T-helper 22 cell (primary cell): ENCODE data around the gene CDC42SE1.
"Not testable (repeated sequence)": the region's sequence is repeated elsewhere in the genome, so short reads cannot be mapped to it uniquely, and the experiment has no call there.

Experiments
- DNase-seq: peaks from one replicate; pipeline ENCODE4 v3.0.0-alpha.2; 2020; ENCODE audit warnings: low read depth

CDC42SE1 gene

GRCh38 chr1:151059109-151060006 lies at the start of gene CDC42SE1:
Gene CDC42SE1 (minus strand): TSS chr1:151059622. CDS start chr1:151055730, 3,892 bp downstream.
- peak; percentile 72 for DNase-seq

- no peak for DNase-seq
Observed at GRCh38 chr1:151108331-151108730, 48.9 kb upstream of the CDC42SE1 start.

GRCh38 chr1:151106894-151107293 lies 47.5 kb upstream of the CDC42SE1 start:
- no peak for DNase-seq

- DNase-seq = no peak
Observed at GRCh38 chr1:151104630-151105029, 45.2 kb upstream of the CDC42SE1 start.

GRCh38 chr1:151098126-151098525 lies 38.7 kb upstream of the CDC42SE1 start:
- no peak for DNase-seq

GRCh38 chr1:151097426-151097825 lies 38.0 kb upstream of the CDC42SE1 start:
- not testable (repeated sequence) for DNase-seq

GRCh38 chr1:151085953-151086559 lies 26.6 kb upstream of the CDC42SE1 start:
- no peak for DNase-seq

- no peak for DNase-seq
Observed at GRCh38 chr1:151072224-151072623, 12.8 kb upstream of the CDC42SE1 start.

- peak; percentile 79 for DNase-seq
Observed at GRCh38 chr1:151070474-151071276, 11.3 kb upstream of the CDC42SE1 start, which contains the start of gene GABPB2. Gene GABPB2 (plus strand): TSS chr1:151070761. CDS start chr1:151088190, 17,429 bp downstream.

GRCh38 chr1:151069103-151069486 lies 9.7 kb upstream of the CDC42SE1 start:
- DNase-seq = no peak

- DNase-seq = no peak
Observed at GRCh38 chr1:151067185-151067584, 7.8 kb upstream of the CDC42SE1 start.

GRCh38 chr1:151065089-151065645 lies 5.7 kb upstream of the CDC42SE1 start:
- DNase-seq = no peak

- DNase-seq = no peak
Observed at GRCh38 chr1:151062741-151063371, 3.4 kb upstream of the CDC42SE1 start.

- no peak for DNase-seq
Observed at GRCh38 chr1:151061704-151062103, 2.3 kb upstream of the CDC42SE1 start.

GRCh38 chr1:151060657-151061421 lies 1.4 kb upstream of the CDC42SE1 start:
- DNase-seq = no peak

GRCh38 chr1:151060007-151060656 lies 710 bp upstream of the CDC42SE1 start, which contains the start of gene MLLT11:
Gene MLLT11 (plus strand): TSS chr1:151060397. CDS start chr1:151067225, 6,828 bp downstream.
- no peak for DNase-seq

GRCh38 chr1:151058692-151059091 lies 730 bp downstream of the CDC42SE1 start:
- no peak for DNase-seq

- DNase-seq = no peak
Observed at GRCh38 chr1:151056149-151056548, 3.3 kb downstream of the CDC42SE1 start.

- no peak for DNase-seq
Observed at GRCh38 chr1:151055581-151055980, 3.8 kb downstream of the CDC42SE1 start.

GRCh38 chr1:151054971-151055547 lies 4.4 kb downstream of the CDC42SE1 start:
- DNase-seq = no peak
